NCI-H774 (cell line): ENCODE measurements around the gene HAUS7.

Source experiments
- DNase-seq: peaks from one replicate; lab custom pipeline; 2025; lab: John Stamatoyannopoulos, UW

HAUS7 gene

DNA sequence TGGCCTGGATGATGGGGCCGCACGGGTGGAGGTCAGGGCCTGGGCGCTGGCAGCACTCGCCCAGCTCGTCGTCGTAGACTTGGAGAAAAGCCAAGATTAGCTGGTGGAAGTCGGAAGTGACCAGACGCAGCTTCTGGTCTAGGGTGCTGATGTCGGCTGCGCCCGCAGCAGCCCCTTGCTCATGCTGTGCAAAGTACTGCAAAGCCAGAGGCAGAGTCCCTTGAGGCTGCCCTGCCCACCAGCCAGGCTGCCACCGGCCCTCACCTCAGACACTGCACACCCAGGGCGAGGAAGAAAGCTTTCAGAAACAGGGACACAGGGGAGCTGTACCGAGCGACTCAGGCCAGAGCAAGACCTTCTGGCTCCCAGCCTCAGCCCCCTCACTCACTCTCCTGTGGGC lies 14.8 kb downstream of the HAUS7 start:
- DNase-seq = no peak

DNA sequence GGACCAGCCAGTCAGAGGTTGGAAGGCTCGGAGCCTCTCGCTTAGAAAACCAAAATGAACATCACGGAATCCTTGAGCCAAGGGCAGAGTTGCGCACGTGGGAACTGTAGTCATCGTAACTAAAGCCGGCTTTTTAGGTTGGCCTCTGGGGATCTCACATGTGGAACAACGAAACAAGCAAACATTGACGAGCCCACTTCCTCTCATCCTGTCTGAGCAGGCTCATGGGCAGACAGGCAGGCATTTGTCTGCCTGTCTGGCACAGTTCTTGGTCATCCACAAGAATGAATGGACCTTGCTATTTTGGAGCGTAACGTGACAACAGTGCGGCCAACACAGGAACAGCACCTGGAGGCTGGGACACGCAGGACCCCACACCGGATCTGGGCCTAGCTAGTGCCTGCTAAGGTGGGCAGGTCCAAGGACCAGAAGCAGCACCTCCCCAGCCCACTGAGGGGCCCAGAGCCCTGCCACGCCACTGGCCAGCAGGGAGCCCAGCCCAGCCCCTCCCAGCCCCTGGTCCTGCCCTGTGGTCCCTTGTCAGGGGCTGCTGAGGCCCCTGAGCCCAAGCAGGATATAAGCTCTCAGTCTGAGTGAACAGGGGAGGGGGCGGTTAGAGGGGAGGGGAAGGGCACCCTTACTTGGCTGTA lies 15.3 kb downstream of the HAUS7 start:
- DNase-seq = no peak

DNA sequence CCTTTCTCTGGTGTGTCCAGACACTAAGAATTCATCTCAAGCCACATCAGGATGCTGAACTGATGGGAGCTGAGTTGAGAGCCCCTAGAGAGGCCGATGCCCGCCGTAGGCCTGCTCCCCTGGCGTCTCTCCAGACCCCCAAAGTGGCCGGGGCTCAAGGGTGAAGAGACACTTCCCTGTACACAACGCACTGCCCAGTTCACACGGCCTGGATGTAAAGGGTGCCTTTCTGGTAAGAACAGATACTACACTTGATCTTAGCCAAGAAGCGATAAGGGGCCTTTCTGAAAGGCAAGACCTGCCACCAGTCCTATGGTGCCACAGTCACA lies 19.5 kb downstream of the HAUS7 start:
- no peak for DNase-seq

DNA sequence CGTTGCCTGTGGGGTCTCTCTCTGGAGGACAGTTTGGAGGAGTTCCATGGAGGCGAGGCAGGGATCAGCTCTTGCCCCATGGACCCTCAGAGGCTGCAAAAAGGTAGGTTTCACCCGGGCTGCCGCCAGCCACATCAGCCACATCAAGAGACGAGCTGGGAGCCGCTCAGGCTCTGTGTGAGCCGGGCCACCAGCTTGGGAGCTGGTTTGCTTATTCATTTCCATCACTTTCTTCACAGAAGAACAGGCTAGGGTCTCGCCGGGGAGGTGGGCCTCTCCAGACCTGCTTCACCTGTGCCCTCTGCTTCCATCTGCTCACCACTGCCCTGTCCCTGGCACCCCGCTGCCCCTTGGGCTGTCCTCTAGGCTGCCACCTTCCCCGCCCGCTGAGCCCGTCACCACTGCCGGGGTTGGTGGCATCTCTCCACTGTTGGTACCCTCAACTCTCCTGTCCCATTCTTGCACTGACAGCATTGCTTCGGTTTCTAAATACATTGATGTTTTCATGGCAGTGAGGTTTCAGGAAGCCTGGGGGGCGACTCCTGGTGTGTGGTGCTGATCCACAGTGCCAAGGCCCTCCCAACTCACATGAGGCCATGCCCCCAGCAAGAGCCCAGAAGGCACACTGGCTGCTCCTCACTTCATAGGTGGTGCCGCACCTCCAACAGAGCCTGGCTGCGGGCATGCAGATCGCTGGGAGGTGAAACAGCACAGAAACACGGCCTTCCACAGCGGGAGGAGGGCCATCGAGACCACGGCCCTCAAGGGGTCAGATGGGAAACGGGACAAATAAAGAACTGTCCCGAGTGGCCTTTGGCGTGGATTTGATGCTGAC lies 20.0 kb downstream of the HAUS7 start:
- no peak for DNase-seq

DNA sequence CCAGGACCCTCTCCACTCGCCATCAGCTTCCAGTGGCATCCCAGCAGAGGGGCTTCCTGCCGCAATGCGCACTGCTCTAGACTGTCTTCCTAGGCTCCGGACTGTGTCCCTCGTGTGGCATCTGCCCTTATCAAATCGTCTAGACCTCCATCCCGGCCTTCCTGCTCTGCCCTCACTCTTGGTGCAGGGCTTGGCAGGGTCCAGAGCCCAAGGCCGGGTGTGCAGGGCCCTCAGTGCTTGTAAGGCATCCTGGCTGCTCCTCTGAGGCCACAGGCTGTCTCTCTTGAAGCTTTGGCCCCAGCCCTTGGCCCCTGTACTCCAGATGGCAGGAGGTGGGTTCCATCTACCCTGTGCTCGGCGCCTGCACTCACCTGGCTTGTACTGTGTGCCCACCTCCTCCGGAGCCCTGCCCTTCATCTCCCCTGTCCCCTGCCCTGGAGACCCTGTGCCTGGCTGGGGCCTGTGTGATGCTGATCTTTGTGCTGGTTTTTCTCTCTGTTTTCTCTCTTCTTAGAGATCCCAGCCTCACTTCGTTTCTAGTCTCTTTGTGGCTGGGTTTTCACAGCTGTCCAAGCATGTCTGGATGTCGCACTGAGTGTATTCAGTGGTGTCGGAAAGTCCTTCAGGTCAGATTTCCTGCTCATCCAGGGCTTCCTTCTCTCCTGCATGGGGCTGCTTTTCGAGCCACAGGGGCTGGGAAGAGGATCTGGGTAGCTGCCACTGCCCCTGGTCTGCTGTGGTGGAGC lies 20.8 kb downstream of the HAUS7 start:
- no peak for DNase-seq

DNA sequence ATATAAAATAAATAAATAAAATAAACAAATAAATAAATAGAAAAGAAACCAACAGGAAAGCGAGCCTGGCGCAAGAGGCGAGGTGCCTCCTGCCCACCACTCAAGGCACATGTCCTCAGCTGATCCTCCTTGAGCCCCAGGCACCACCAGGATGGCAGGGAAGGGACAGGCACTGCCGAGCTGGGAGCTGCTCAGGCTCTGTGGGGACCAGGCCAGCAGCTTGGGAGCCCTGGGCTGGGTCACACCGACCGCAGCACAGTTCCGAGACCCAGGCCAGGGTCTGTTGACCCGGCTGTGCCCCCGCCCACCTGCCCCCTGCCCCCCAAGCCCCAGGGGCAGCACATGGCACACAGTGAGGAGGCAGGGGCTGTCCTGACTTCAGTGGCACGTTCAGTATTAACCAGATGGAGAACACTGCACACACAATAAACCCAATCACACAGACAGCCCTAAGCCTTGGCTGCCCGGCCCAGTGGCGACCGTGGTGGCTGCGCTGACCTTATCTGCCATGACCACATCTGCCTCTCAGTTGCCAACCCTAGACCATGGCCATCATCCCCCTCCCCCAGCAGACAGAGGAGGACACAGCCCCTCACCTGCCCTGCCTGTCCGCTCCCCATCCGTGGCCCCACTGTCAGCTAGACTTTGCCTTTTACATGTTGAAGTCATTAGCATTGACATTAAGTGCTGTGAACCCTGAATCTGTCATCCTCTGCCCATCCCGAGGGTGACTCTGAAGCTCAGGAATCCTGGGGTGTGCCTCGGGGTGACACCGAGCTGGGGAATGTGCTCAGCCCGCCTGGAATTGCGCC lies 21.6 kb downstream of the HAUS7 start:
- DNase-seq = no peak

DNA sequence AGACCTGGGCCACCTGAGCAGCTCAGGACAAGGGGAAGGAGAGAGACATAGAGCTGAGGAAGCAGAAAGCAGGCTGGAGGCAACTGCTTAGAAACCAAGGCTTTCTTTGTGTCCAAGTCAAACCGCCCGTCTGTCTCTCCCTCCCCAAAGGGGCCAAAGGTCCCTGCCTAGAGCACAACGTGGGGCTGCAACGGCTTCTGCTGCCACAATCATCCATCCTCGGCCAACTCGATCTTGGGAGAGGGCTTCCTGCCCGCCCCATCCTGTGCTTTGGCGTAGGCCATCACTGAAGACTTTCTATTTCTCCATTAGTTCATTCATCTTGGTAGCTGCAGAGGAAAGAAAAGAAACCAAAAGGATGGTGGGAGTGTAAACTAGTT lies 22.8 kb downstream of the HAUS7 start:
- DNase-seq = no peak

DNA sequence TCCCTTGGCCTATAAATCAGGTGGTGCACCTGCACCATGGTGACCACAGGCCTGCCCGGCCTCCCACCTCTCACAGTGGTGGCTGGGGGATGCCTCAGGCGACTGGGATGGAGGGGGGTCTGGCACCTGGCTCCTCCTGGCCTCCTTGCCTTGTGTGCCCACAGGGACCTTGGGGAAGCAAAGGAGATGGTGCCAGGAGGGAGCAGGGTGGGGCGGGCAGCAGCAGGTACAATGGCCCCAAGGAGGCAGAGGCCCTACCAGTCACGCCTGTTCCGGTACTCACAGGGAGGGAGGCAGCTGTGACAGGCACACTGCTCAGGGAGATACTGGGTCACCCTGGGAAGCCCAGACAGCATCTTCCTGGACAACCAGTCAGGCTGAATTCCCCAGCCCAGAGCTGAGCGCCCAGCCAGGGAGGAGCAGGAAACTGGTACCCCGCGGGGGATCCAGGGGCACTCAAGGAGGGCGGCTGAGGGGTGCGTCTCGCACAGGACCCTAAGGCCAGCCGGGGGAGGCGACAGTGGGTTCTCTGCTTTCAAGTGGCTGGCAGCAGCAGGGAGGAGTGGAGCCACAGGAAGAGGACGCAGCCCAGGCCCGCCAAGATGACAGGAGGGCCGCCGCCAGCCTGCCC lies 23.3 kb downstream of the HAUS7 start:
- no peak for DNase-seq

DNA sequence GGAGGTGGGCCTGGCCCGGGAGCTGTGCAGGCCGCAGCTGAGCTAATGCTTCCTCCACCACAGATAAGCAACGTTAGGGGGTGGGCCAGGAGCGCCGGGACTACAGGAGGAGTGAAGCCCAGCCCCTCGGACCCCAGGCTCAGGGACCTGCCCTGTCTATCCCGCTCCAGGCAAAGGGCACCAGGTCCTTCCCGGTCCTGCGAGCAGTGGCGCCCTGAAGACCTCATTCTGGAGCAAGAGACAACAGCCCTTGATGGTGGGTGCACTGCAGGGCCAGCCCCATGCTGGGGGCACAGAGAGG lies 23.8 kb downstream of the HAUS7 start:
- DNase-seq = no peak

DNA sequence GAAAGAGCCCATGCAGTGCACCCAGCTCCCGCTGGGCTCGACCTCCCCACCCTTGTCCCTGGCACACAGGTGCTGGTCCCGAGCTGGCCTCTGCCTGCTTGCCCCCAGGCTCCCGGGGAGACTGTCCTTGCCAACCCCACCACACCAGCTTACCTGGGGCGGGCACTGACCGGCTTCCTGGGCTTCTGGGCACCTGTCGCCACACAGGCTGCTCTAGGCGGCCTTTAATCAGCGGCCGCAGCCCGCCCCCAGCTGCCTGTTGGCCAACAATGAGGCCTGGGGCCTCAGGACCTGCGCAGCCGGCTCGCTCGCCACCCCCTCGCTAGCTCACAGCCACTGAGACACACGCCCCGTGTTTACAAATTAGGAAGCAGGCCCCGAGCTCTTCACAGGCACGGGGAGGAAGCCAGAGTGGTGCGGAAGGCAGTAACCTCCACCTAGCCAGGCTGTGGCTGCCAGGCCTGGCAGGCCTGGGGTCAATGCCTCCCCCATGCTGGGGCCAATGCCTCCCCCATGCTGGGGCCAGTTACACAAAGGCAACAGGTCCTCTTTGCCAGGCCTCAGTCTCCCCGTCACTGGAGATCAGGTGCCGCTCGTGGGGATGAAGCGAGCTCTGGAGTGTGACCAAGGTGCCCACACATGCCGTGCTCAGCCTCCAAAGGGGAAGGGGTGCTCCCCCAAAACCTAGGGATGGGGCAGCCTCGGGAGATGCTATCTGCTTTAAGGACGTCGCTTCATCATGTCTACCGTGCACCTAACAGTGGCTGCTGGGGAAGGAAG lies 24.3 kb downstream of the HAUS7 start, which contains the start of gene TREX2:
TREX2 (minus strand) TSS at position 201 of the 780 bp plus-strand sequence. CDS start 626 bp downstream, outside the sequence.
- DNase-seq = no peak

DNA sequence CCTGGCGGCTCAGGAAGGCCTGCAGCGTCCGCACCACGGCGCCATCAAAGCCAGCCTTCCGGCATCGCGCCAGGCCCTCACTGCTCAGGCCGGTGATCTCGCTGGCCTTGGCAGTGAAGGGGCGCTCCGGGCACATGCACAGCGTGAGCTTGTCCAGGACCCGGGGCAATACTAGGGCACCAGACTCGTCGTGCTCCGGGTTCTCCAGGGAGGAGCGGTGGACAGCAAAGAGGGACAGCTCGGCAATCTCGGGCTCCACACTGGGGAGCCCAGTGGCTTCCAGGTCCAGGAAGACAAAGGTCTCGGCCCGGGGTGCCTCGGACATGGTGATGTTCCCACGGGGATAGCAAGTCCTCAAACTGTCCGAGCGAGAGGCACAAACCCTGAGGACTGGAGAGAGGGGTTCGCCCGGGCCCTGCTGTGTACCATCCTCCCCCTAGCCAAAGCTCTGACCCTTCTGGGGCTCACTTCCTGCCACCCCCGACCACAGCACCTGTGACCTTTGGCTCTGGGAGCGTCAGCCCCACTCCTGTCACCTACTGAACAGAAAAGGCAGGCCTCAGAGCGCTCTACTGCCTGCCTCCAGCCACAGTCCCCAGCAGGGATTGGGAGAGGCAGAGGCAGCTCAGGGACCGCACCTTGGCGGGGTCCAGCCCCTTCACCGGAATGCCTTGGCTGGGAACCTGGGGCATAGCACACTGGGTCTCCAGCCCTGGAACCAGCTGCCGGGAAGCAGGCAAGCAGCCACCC lies 25.1 kb downstream of the HAUS7 start:
- DNase-seq = no peak

DNA sequence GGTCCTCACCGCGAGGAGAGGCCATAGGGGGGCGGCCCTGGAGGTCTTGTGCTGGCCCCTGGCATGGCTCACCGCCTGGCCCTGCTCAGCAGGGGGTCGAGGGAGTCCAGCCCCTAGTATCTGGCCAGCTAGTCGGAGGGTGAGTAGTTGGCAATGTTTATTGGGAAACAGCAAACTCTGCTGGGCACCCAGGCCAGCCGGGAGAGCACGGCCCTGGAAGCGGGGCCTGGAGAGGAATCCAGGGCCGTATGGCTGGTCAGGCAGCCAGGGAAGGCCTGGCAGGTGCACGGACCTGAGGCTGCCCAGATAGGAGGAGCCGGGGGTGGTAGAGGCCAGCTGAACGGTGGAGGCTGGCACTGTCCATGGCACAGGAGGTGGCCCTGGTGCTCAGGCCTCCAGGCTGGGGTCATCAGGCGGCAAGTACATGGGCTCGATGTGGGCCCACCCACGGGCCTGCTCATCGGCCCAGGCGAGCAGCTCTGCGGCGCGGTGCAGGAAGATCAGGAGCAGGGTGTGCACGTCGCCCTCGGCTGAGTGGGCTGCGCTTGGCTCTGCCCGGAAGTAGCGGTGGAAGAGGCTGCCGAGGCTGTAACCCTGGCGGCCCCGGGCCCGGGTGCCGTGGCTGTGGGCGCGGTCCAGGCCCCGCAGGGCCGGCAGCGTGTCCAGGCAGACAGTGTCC lies 25.9 kb downstream of the HAUS7 start:
- no peak for DNase-seq

DNA sequence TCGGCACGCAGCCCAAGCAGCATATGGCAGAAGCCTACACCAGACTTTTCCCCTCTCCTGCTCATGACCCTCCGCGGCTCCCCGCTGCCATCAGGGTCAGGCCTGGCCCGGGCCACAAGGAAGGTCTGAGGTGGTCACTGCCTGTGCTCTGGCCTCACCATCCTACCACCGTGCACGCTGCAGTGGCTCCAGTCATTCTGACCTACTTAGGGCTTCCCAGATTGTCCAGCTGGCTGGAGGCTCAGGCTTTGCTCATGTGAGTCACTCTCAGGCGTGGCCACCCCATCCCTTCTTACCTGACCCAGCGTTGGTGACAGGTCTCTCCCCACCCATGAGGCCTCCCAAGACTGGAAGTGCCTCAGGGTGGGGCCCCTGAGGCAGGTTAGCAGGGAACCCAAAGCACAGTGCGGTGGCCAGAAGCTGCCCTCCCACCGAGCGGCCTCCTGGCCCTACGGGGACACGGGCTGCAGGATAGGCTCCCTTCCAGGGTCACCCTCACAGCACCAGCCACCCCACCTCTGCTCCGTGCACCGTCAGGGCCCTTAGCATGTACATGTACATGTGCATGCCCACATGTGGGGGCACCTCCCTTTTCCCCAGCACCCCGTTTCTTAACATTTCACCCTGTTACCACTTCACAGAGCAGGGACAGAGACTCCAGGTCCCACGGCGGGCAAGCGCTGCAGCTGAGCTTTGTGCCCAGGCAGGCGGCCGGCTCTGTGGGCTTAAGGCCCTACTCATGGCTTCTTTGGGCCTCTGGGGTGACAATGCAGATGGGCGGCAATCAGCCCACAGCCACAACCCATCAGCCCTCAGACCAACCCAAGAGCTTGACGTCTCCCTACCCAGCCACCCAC lies 26.7 kb downstream of the HAUS7 start:
- DNase-seq = no peak

DNA sequence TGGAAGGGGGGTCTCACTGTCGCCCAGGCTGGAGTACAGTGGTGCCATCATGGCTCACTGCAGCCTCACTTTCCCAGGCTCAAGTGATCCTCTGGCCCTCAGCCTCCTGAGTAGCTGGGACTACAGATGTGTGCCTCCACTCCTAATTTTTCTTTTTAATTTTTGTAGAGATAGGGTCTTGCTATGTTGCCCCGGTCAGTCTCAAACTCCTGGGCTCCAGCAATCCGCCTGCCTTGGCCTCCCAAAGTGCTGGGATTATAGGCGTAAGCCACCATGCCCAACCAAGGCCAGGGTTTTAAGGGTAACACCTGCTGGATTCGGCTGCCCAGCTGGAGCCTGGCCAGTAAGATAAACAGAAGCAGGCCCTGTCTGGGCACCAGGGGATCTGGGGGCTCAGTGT lies 27.9 kb downstream of the HAUS7 start:
- DNase-seq = no peak

DNA sequence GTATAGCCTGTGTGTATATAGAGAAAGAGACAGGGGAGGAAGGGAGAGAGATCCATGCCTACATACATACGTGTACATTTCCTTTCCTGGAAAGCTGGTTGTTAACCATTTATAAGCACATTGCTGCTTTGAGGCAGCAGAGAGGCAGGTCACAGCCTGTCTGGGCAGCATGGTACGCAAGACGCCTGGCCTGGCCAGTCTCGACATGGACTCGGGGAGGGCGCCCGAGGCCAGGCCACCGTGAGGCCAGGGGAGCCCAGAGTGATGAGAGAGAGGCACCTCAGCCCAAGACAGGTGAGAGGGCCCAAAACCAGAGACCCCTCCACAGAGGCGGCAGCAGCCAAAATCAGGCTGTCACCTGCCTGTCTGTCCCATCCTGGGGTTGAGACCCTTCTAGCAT lies 28.4 kb downstream of the HAUS7 start:
- DNase-seq = no peak

DNA sequence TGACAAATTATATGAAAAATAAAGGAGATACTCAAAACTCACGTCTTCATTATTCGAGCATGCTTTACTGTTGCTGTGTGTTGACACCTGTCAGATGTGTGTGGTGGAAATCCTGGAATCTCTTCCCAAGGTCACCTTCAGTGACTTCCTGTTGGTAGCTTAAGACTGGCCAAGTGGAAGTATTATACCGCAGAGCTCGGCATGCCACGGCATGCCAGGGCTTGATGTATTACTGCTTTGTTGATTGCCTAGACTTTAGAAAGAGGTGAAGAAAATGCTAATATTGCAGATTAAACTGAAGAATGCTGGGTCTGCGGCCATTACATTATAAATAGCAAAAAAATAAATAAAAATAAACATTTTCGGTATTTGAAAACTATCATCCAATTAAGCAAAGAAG lies 29.1 kb downstream of the HAUS7 start:
- no peak for DNase-seq

DNA sequence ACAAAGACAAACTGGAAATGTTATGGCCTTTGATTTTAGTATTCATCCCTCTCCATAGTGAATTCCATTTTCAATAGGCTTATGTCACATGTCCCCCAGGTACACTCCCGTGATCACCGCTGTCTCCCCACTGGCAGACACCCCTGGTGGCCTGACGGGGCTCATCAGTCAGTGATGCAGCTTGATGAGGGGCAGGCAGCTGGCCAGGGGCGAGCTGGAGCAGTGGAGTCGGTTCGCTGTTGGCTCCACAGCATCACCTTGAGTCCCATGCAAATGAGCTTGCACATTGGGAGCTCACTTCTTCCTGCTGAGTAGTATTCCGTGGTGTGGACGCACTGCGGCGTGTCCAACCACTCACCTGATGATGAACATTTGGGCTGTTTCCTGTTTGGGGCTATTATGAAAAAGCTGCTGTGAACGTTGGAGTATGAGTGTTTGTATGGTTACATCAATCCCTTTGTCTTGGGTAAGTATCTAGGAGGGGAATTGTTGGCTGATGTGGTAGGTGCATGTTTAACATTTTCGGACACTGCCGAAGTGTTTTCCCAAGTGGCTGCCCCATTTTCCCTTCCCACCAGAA lies 29.7 kb downstream of the HAUS7 start:
- DNase-seq = no peak

DNA sequence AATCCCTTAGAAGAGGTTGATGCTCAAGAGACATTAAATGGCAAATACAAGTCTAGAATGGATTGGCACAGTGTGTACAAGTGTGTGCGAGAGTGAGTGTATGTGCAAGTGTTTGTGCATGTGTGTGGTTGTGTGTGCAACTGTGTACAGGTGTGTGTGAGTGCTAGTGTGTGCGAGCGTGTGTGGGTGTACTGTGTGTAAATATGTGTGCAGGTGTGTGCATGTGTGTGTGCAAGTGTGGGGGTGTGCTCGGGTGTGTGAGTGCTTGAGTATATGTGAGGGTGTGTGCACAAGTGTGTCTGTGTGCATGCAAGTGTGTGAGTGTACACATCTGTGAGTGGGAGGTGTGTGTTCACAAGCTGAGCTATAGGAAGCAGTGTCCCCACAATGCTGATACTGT lies 30.4 kb downstream of the HAUS7 start:
- no peak for DNase-seq

DNA sequence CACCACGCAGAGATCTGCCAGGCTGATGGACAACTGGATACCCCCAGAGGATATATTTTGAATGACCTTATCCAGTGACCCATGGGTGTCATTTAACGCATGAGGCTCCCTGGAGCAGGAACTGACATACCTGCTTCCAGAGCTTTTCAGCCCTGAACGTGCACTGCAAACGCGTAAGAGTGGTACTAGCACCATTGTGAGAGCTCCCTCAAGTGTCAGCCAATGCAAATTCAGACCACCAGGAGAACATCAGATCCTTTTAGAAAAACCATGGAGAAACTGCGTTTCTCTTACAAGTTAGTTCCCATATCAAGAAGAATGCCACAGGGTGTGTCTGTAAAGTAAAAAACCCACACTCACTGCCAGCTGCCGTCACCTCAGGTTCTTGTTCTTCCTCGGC lies 31.8 kb downstream of the HAUS7 start:
- peak; percentile 6 for DNase-seq
